ENCODE measurements around the gene ADCY1.

DNA sequence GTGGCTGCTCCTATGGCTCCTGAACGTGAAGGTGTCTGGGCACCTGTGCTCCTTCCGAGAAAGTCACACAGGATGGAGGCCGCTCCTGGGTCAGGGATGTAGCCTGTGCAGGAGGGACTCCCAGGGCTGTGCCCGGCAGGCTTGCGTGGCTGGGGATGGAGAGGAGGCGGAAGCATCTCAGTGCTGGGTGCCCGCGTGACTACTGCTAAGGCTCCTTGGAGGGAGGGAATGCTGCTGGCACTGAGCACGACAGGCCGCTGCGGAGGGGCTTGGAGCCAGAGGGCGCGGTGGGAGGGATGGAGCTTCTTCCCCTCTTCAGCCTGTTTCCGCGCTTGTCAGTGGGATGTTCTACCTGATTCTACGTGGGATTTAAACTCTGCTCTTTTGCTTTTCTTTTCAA, 35.0 kb downstream of the ADCY1 start:
- TF ChIP-seq, protein P1, sequence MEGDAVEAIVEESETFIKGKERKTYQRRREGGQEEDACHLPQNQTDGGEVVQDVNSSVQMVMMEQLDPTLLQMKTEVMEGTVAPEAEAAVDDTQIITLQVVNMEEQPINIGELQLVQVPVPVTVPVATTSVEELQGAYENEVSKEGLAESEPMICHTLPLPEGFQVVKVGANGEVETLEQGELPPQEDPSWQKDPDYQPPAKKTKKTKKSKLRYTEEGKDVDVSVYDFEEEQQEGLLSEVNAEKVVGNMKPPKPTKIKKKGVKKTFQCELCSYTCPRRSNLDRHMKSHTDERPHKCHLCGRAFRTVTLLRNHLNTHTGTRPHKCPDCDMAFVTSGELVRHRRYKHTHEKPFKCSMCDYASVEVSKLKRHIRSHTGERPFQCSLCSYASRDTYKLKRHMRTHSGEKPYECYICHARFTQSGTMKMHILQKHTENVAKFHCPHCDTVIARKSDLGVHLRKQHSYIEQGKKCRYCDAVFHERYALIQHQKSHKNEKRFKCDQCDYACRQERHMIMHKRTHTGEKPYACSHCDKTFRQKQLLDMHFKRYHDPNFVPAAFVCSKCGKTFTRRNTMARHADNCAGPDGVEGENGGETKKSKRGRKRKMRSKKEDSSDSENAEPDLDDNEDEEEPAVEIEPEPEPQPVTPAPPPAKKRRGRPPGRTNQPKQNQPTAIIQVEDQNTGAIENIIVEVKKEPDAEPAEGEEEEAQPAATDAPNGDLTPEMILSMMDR (IDR thresholded peaks at IDR 0.05) = no peak
- TF ChIP-seq POLR2AphosphoS5 (IDR thresholded peaks at IDR 0.05) = no peak

All from stomach (tissue), 4 donors.